ENCODE data around the gene PHACTR1. TPM values are rescaled to one million over a fixed set of nuclear protein-coding genes. Genes with fewer than 3 reads are reported as not detected.

PHACTR1 gene
- total RNA-seq, 1 experiment from 2014 or later: not detected

DNA sequence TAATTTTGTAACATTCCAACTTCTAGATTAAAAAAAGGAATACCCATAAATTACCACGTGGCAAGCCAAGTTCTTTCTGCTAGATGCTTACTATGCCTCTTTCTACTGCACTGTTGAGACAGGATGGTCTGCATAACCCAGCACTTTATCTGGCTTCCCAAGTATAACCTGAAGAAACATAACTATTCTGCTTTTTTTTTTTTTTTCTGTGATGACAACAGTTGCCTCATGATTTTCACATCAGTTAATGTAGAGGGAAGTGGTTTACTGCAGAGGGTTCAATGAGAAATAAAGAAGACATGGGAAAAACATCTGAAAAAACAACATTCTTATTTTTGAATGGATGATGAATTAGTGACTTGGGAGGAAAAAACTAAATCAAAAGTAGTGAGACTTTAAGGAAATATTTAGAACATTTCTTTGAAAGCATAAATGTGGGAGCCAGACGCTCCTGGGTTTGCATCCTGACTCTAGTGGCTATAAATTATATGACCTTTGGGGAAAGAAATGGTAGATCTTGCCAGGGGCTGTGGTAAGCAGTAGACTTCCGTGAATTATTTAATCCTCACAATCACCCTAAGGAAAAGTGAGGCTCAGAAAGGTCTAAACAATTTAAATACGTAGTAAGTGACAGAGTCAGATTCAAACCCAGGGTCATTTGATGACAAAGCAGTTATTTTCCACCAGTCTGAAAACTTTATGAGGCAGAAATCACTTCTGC lies 230.7 kb downstream of the PHACTR1 start:
- no peaks in the 10 kb centered on the region for H3K4me1 ChIP-seq (ENCODE audit: insufficient read depth, low read length)
- ATAC-seq (no peak), DNase-seq (no peak)
- no peaks in the 10 kb centered on the region for H3K9me2 ChIP-seq (replicated peaks; ENCODE audit: low read length)
- no peaks in the 10 kb centered on the region for H3K36me3 ChIP-seq (ENCODE audit: low read depth, low read length)
- H3K4me2 ChIP-seq (ENCODE audit: low read length): no peak overlapping the region
- TF ChIP-seq, protein P1, sequence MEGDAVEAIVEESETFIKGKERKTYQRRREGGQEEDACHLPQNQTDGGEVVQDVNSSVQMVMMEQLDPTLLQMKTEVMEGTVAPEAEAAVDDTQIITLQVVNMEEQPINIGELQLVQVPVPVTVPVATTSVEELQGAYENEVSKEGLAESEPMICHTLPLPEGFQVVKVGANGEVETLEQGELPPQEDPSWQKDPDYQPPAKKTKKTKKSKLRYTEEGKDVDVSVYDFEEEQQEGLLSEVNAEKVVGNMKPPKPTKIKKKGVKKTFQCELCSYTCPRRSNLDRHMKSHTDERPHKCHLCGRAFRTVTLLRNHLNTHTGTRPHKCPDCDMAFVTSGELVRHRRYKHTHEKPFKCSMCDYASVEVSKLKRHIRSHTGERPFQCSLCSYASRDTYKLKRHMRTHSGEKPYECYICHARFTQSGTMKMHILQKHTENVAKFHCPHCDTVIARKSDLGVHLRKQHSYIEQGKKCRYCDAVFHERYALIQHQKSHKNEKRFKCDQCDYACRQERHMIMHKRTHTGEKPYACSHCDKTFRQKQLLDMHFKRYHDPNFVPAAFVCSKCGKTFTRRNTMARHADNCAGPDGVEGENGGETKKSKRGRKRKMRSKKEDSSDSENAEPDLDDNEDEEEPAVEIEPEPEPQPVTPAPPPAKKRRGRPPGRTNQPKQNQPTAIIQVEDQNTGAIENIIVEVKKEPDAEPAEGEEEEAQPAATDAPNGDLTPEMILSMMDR (conservative IDR thresholded peaks at IDR 0.05; ENCODE audit: low read depth, low read length): no peak
- TF ChIP-seq EZH2phosphoT487 (IDR thresholded peaks at IDR 0.05; ENCODE audit: borderline replicate concordance, low read length) (no peak), EZH2 (IDR thresholded peaks at IDR 0.05; ENCODE audit: low read length, unreplicated experiment) (no peak)
- peaks cover 38% of the 10 kb centered on the region for H3K27me3 ChIP-seq (ENCODE audit: low read length)
- no peak overlapping the region for H3K4me3 ChIP-seq (ENCODE audit: low read length)
- BruUV-seq (replicated peaks): no TSS peak
- H4K20me1 ChIP-seq (ENCODE audit: low read length): no peaks in the 10 kb centered on the region
- no peaks in the 10 kb centered on the region for H3K79me2 ChIP-seq (ENCODE audit: low read length)
- ChIA-PET POLR2A (ENCODE audit: unreplicated experiment) (no interaction called here), CTCF (no interaction called here)
- no peak overlapping the region for H3K27ac ChIP-seq (ENCODE audit: low read length)
- no peaks in the 10 kb centered on the region for H3F3A ChIP-seq (ENCODE audit: low read length, unreplicated experiment)
- no peak overlapping the region for H3K9ac ChIP-seq (ENCODE audit: low read length)
- no peak overlapping the region for H2AFZ ChIP-seq (ENCODE audit: low read length)
- intact Hi-C loops (cut with micrococcal nuclease): no loop called here
- no peaks in the 10 kb centered on the region for H3K9me3 ChIP-seq (ENCODE audit: low read length)

DNA sequence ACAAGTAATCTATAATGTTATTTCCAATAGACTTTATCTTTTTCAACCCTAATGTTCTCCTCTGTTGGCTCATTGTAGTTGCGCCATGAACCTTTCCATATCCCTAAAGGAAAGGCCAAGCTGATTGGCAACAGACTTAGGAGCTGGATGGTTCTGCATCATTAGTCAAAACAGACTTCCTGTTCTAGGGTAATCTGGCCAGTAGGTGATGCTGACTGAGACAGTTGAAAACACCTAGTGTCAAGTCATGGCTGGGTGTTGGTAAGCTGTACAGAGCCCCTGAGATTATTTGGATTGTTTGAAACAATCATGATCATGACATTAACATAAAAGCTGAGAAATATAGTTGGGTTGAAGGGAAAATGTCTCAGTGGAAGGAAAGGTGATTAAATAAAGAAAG lies 231.4 kb downstream of the PHACTR1 start:
- Histone ChIP-seq H3K79me2 (ENCODE audit: low read length) (no peaks in the 10 kb centered on the region), H3K27me3 (ENCODE audit: low read length) (peaks cover 45% of the 10 kb centered on the region), H4K20me1 (ENCODE audit: low read length) (no peaks in the 10 kb centered on the region), H3K9me2 (replicated peaks; ENCODE audit: low read length) (no peaks in the 10 kb centered on the region), H3K27ac (ENCODE audit: low read length) (no peak overlapping the region), H3K4me2 (ENCODE audit: low read length) (no peak overlapping the region), H3K36me3 (ENCODE audit: low read depth, low read length) (no peaks in the 10 kb centered on the region), H3K9me3 (ENCODE audit: low read length) (no peaks in the 10 kb centered on the region), H3K4me3 (ENCODE audit: low read length) (no peak overlapping the region), H3F3A (ENCODE audit: low read length, unreplicated experiment) (no peaks in the 10 kb centered on the region), H2AFZ (ENCODE audit: low read length) (no peak overlapping the region), H3K9ac (ENCODE audit: low read length) (no peak overlapping the region), H3K4me1 (ENCODE audit: insufficient read depth, low read length) (no peaks in the 10 kb centered on the region)
- TF ChIP-seq EZH2 (IDR thresholded peaks at IDR 0.05; ENCODE audit: low read length, unreplicated experiment) (no peak), EZH2phosphoT487 (IDR thresholded peaks at IDR 0.05; ENCODE audit: borderline replicate concordance, low read length) (no peak)
- TF ChIP-seq, protein P1 (conservative IDR thresholded peaks at IDR 0.05; ENCODE audit: low read depth, low read length): no peak
- intact Hi-C loops (cut with micrococcal nuclease): no loop called here
- DNase-seq (no peak), ATAC-seq (no peak)
- ChIA-PET POLR2A (ENCODE audit: unreplicated experiment) (no interaction called here), CTCF (no interaction called here)
- BruUV-seq (replicated peaks): no TSS peak

GRCh38 chr6:12950976-12951375 lies 234.4 kb downstream of the PHACTR1 start:
- Histone ChIP-seq H3F3A (ENCODE audit: low read length, unreplicated experiment) (no peaks in the 10 kb centered on the region), H2AFZ (ENCODE audit: low read length) (no peak overlapping the region), H3K9ac (ENCODE audit: low read length) (no peak overlapping the region), H3K36me3 (ENCODE audit: low read depth, low read length) (no peaks in the 10 kb centered on the region), H3K27me3 (ENCODE audit: low read length) (peaks cover 63% of the 10 kb centered on the region), H3K9me3 (ENCODE audit: low read length) (no peaks in the 10 kb centered on the region), H3K4me3 (ENCODE audit: low read length) (no peak overlapping the region), H3K4me2 (ENCODE audit: low read length) (no peak overlapping the region), H3K27ac (ENCODE audit: low read length) (no peak overlapping the region), H3K4me1 (ENCODE audit: insufficient read depth, low read length) (no peaks in the 10 kb centered on the region), H3K9me2 (replicated peaks; ENCODE audit: low read length) (no peaks in the 10 kb centered on the region), H4K20me1 (ENCODE audit: low read length) (no peaks in the 10 kb centered on the region), H3K79me2 (ENCODE audit: low read length) (no peaks in the 10 kb centered on the region)
- CTCF ChIA-PET: no interaction called here
- ATAC-seq: no peak
- no TSS peak for BruUV-seq (replicated peaks)
- DNase-seq: no peak
- intact Hi-C loops (cut with micrococcal nuclease): no loop called here
- TF ChIP-seq, protein P1 (conservative IDR thresholded peaks at IDR 0.05; ENCODE audit: low read depth, low read length): no peak
- TF ChIP-seq EZH2 (IDR thresholded peaks at IDR 0.05; ENCODE audit: low read length, unreplicated experiment) (no peak), EZH2phosphoT487 (IDR thresholded peaks at IDR 0.05; ENCODE audit: borderline replicate concordance, low read length) (no peak)
- POLR2A ChIA-PET (ENCODE audit: unreplicated experiment): interaction anchor here (0.6 kb wide), 1 partner anchor 463 kb away, joined by 4 read pairs; no protein-coding TSS in a partner anchor

Measured in PC-3 (cell line).